DMS153 treated with DMSO at 0.1 percent for 48 hours (cell line): Measurements from ENCODE around the gene EIF4G1.

ENCODE experiments used
- DNase-seq: peaks from one replicate; lab custom pipeline; 2025; ENCODE audit not compliant: unreplicated experiment; lab: John Stamatoyannopoulos, UW

Gene EIF4G1

DNA sequence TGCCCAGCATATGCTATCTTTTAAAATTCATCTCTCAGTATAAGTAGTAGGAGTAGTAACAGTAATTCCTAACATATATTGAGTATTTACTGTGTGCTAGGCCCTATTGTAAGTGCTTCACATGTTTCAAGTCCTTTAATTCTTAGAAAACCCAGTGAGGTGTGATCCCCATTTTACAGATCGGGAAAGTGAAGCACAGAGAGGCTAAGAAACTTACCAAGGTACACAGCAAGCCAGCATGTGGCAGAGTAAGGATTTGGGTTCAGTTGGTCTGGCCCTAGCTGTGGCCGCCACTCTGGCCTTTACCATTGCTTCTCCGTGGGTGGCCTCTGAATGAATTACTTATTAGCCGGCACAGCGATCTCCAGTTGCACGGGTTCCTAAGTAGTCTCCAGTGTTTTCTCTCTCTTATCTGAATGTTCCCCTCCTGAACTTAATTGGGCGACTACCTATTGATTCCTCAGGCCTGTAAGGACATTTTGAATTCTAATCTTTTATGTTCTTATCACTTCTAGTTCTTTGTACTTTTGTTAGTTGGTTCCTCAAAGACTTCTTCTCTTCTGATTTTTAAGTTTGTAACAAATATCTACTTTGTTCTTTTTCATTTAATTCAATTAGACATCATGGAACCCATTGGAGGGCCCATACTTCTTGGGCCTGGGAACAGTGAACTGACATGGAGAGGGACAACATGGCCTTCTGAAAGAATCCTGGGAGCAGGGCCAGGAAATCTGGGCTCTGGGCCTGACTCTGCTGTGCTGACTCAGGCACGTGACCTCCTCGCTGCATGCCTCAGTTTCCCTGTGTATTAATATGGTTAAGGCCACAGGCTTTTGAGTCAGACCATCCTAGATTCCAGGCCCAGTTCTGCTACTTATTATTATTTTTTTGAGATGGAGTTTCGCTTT is 35.4 kb downstream of the EIF4G1 start:
- no peak for DNase-seq

DNA sequence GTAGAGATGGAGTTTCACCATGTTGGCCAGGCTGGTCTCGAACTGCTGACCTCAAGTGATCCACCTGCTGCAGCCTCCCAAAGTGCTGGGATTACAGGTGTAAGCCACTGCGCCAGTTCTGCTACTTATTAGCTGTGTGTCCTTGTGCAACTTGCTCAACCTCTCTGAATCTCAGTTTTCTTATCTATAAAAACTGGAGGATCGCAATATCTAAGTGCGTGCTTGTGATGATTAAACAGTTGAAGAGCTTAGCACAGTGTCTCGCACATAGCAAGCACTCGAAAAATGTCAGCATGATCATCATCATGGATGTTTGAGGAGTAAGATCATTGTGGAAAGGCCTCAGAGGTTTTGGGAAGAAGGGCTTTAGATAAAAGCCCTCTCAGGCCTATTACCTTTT is 36.2 kb downstream of the EIF4G1 start:
- DNase-seq: no peak

DNA sequence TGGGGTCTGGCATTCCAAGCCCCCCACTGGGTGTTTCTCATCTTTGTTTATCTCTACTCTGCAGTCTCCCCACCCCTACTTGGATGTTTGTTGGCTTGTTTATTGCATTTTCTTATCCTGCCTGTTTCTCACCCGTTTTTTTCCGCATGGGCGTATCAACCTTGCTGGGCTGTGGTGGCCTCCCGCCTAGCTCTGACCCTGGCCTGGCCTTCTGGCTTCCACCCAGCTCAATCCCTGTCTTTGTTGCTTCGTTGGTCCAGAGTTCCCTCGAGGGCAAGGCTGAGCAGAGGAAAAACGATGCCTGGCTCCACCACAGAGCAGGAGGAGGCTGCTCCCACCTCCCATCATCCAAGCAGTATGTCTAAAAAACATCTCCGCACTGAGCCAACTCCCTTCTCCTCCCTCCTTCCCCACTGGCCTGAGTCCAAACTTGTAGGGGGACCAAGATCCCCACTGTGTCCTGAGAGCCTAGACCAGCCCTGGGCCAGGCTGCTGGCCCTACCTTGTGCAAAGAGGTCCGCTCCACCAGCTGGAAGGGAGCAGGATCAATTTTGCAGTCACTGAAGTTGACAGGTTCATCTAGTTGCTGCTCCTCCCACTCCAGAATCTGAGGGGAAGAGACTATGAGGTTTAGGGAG is 37.2 kb downstream of the EIF4G1 start:
- no peak for DNase-seq

DNA sequence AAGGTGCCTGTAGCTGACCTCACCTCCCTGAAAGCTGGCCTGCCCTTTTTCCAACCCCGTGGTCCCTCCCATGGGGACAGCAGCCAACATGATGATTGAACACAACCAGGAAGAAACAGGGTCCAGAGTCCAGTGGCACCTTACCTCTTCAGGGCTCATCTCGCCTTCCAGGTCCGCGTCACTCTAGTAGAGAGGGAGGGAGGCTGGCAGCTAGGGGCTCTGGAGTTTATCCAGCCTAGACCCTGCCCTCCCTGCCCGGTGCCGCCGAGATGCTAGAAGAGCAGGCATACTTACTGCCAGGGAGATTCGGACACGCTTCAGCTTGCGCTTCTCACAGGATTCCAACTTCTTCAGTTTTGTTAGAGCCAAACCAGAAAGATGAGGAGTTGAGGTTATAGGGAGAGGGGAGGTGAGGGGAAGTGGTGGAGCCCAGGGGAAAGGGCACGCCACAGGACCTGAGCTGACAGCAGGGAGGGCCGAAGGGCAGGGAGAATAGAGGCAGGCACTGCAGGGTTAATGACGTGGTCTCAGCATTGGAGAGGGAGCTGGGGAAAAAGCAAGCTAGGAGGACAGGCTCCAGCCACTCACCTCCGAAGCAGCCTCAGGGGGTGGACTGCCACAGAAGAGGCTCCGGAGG is 37.9 kb downstream of the EIF4G1 start:
- no peak for DNase-seq

DNA sequence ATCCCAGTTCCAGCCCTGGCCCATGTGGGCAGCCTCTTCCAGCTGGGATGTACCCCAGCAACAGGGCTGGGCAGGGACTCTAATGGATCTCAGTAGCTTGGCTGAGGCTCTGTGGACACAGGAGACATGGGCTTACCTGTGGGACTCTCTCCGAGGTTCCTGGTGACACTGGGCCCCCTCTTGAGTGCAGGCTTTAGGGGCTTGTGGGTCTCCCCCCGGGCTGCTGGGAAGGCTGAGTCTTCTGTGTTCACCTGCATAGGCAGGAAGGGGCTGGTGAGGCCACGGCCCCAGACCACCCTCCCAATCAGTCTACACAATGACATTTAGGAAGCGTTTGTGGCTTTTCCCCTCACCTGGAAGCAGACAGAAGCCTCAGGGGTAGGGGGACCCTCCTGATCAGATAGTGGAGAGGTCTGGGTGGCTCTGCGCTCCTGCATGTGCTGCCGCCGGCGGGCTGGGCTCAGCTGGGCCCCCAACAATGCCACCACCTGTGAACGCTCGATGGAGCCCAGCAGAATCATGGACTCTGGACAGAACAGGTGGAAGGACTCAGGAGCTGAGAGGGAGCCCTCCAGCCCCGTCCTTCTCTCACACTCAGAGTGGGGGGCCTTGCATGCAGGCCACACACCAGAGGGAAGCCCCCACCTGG is 38.6 kb downstream of the EIF4G1 start:
- DNase-seq: no peak

DNA sequence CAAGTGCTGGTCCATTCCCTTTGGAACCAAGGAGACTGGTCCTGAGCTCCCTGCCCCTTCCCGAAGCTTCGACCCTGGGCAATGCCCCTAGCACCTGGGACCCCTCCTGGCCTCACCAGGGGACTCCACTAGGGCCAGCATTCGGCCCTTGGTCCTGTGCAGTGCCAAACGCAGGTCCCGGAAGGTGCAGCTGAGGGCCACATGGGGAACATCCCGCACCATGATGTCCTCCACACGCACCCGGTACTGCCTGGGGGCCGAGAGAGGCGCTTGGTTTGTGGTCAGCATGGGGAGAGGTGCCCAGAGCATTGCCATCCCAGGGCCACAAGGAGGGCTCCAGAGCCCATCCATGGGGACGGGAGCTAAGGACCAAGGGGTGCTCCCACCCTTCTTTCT is 39.1 kb downstream of the EIF4G1 start:
- no peak for DNase-seq

DNA sequence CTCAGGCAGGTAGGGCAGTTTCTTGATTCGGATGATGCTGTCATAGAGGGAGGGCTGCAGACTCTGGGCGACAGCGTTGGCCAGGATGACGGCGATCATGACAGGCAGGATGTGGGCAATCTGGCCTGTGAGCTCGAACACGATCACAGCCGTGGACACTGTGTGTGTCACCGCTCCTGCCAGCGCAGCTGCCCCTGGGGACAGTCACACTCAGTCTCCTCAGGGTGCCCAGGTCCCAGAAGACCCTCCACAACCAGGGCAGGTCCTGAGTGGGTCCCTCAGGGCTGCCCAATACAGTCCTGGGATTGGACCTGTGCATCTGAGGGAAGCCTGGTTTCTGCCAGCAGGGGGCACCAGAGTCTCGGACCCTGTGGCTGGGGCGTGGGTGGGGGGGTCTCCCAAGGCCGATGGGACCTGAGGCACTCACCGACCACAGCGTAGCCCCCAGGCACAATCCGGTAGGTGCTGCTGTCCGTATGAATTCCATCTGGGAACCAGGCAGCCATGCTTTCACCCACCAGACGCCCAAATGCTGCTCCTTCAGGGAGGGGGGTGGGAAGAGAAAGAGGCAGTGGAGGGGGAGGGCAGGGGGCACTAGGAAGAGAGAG is 39.8 kb downstream of the EIF4G1 start:
- no peak for DNase-seq

DNA sequence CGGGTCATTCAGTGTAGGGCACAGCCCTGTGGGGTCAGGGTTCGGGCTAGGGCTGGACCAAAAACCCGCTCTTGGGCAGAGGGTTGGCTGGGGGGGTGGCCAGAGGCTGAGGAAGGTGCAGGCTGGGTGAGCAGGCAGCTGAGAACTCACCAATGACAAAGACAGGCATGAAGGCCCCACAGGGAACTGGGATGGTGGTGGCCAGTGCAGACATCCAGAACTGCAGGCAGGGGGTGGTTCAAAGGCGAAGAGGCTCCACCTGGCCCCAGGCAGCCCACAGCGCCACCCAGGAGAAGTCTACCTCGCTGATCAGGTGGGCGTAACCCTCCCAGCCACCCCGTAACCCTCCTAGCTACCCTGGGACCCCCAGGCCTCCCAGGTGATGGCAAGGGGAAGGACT is 40.3 kb downstream of the EIF4G1 start:
- no peak for DNase-seq

DNA sequence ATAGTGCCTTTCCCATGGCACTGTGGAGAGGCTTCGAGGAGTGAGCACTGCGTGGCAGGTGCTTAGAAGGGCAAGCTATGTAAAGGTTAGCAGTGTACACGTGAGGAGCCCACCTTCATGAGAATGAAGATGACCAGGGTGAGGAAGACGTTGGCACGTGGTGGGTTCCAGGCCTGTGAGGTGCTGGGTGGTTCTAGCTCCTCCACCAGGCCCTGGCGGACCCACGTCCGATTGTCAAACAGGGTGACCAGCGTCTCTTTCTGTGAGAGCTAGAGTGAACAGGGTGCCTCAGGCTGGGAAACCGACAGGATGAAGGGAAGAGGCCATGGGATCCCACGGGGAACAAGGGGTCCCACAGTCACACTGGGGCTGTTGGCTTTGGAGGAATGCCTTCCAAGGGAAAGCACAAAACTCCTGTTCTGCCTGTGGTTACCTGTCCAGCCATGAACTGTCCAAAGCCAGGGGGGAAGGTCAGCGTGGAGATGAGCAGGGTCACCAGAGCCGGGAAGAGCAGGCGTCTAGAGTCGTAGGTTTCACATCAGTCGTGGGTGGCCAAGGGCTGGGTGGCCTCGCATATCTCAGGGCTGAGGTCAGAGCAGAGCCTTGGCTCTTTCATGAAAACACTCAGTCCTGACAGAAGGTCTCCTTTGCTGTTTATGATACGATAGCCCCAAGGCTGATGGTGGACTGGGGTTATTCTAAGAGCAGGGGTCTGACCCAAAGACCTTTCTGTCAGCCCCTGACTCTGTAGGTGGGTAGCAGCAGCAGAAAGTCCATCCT is 41.0 kb downstream of the EIF4G1 start:
- no peak for DNase-seq

DNA sequence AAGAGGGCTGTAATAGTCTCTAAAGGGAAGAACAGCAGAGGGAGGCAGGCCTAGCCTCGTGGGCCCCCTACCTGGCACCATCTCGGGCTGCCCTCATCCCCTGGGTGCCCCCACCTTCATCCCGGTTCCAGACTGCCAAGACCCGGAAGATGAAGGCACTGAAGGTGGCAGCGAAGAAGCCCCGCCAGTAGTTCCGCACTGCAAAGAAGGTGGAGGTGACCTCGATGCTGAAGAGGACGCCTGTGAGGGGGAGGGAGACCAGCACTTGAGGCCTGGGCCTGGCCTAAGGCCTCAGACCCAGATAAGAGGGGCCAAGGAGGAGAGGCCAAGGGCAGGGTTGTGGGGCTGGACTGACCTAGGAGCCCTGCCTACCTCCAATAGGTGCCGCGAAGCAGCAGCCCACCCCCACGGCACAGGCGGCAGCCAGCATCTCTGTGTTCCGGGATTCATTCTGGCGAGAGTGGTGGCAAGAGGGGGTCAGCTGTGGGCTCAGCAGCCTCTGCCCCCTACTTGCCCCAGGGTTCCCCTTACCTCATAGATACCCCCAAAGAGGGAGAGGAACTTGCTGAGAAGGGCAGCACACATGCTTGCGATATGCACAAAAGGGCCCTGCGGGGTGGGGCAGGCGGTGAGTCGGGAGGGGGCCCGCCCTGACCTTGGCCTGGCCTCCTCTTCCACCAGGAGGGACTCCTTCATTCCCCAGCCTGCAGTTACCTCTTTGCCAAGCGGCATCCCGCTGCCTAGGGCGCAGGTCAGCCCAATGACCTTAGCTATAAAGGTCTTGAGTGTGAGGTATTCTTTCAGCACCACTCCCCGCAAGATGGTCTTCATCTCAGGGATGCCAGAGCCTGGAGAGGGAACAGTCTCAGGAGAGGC is 43.1 kb downstream of the EIF4G1 start:
- no peak for DNase-seq

DNA sequence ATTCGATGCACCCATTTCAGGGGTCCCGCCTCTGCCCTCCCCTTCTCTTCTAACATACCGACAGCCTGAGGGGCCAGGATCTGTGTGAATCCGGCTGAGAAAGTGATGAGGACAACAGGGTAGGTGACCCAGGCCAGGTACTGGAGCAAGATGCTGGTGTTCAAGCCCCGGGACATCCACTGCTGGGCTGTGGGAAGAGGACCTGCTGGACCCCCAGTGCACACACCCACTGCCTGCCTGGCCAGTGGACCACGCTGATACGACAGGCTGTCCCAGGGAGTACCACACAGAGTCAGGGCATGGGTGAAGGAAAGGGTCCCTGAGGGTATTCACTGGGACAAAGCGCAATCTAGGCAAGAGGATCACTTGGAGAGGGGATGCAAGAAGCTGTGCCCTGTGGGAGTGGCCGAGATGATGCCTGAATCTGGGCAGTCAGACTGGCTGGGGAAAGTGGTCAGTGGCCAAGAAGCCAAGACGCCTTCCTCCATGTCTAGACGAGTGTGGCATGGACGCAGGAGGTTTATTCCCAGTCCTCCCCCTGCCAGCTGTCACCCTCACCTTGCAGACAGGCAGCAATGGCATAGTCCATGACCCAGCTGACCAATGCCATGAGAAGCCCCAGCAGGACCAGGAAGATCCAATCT is 43.8 kb downstream of the EIF4G1 start:
- no peak for DNase-seq

DNA sequence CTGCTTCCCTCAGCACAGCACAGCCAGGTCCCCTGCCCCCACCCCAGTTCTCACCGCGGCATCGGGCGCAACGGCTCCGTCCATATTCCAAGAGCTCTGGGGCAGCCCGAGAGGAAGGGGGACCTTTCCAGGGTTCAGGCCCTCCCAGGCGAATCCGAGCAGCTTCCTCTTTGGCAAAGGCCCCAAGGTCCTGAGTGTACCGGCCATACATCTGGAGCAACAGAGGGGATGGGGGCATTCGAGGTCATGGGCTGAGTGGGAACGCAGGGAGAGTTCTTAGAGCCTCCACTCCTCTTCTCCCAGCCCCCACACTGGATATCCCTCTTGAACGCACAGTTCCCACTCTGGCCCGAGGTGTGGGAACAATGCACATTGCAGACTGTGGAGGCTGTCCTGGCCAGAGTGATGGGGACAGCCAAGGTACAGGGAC is 44.5 kb downstream of the EIF4G1 start:
- no peak for DNase-seq

DNA sequence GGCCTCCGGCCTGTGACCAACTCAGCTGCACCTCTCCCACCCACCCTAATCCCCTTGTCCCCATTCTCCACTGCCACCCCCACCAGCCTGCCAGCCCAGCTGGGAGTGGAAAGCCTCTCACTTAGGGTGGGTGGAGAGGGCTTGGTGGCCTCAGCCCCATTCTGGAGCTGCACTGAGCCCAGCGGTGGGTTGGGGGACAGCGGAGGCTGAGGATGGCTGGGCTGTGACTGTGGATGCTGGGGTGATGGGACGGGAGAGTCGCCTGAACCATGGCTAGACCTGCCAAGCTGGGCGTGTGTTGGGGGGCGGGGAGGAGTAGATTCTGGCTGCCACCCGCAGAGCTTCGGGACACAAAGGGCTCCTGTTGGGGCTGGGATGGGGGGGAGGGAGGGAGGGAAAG is 45.2 kb downstream of the EIF4G1 start:
- DNase-seq: no peak

DNA sequence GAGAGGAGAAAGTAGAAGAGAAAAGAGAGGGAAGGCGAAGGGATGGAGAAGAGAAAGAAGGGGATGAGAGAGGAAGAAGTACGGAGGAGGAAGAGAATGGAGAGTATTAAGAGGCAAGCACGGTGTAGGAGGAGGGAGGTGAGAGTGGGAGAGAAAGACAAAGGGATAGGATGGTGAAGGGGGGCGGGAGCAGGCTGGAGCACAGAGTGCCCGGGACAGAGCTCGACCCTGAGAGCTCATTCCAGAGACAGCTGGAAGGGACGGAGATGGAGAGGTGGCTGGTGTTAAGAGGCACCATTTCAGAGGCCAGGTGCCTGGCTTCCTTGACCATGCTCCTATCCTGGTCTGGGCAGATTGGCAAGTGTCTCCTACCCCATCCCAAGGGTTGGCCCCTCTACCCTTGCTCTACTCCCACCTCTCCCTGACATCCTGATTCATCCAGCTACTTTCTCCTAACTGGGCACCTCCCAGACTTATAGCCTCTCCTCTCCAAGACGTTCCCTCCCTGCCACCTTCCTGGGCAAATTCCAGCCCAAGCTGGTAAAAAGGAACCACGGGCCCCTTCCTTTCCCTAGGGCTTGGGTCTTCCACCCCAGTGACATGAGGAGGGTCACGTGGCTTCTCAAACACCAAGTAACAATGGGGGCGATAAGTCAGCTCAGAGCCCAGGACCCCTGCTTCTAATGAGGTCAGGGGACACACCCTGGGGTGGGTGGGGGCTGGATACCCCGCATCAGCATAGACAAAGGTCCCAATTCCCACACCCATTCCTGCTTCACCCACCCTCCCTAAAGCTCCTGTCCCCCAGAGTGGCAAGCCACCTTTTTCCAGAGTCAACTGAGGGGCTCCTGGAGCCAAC is 45.9 kb downstream of the EIF4G1 start:
- DNase-seq: no peak

DNA sequence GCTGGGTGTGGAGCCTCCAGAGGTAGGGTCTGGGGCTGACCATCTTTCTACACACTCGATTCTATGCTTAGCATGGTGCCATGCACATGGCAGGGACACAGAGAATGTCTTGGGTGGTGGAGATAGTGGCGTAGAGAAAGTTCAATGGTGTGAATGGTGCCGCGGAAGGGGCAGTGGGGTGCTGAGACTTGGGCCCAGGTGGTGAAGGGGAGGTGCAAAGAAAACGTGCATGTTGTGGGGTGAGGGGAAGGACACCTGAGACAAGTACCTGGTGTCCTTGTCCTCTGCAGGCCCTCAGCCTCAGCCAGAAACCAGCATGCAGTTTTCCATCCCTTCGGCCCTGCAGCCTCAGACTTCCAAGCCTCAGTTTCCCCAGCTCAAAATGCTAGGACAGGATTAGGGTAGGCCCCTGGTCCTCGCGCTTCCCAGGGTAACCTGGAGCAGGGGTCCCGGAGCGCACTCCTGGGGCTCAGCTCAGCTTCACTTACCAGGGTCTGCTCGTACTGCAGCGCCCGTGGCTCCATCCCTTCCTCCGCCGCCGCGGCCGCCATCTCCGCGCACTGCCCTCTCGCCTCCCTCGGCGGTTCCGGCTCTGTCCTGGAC is 46.6 kb downstream of the EIF4G1 start:
- DNase-seq: no peak

DNA sequence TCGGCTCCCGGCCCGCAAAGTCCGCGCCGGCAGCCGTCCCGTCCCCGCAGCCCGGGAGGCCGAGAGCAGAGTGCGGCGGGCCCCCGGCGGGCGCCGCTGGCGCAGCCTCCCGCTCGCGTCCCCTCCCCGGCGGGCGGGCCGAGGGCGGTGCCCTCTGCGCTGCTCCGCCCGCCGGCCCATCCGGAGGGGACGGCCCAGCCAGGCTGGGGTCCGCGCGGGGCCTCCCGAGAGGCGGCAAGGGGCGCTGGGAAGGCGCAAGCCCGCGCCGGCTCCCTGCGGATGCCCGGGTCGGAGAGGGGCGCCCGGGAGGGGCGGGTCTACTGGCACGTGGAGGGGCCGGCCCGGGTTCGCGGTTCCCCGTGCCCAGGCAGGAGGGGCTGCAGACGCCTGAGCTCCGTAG is 47.1 kb downstream of the EIF4G1 start, which contains the start of the genes CLCN2 and POLR2H:
TSS of gene CLCN2 (minus strand) at position 74 of the 400 bp plus-strand sequence. CDS start 126 bp downstream, outside the sequence.
TSS of gene POLR2H (plus strand) at position 179 of the 400 bp plus-strand sequence. CDS start 1,783 bp downstream, outside the sequence.
- DNase-seq: no peak

DNA sequence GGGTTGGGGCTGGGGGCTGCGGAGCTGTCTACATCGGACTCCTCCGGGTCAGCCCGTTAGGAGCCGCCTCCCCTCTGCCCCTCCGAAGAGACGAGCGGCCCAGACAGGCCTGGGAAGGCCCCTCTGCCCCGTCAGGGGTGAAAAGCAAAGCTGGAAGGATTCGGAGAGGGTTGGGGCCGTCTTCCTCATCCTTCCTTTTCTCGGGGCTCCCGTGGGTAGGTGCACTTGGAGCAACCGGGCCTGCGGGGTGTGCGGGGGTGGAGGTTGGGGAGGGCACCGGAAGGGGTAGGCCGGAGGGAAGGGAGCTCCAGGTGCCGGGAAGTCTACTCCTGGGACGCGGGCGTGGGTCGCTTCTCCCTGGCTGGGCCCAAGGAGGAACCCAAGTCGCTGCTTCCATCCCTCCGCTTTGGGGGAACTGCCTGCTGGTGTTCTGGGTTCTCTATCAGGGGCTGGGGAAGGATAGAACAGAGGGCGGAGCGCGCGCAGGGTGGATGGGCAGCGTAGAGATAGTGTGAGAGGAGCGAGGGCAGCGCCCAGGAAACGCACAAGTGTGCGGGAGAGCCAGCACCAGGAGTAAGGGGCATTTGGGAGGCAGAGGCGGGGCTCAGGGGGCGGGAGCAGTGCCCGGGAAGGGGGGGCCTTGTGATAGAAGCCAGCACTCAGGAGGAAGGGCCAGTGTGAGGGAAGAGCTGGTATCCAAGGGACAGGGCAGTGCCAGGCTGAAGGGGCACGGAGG is 47.7 kb downstream of the EIF4G1 start:
- no peak for DNase-seq
